Measurements from ENCODE around the gene VAC14.
"Not testable (repeated sequence)": the region's sequence is repeated elsewhere in the genome, so short reads cannot be mapped to it uniquely, and the experiment has no call there.

The VAC14 gene

GRCh38 chr16:70649300-70649699 is 151.7 kb downstream of the VAC14 start:
- no peak overlapping the region for H2AFZ ChIP-seq (ENCODE audit: low read length, unreplicated experiment)
- H3K4me1 ChIP-seq (ENCODE audit: control insufficient read depth, insufficient read depth, low read length, unreplicated experiment): peaks cover 17% of the 10 kb centered on the region
- no peaks in the 10 kb centered on the region for H3K27me3 ChIP-seq (ENCODE audit: insufficient read depth, low read length)
- H3K36me3 ChIP-seq (ENCODE audit: insufficient read depth, low read length): no peaks in the 10 kb centered on the region
- no peak overlapping the region for H3K27ac ChIP-seq (ENCODE audit: low read depth, low read length)
- no peak overlapping the region for H3K4me3 ChIP-seq (ENCODE audit: low read depth, low read length)
- no peaks in the 10 kb centered on the region for H3K79me2 ChIP-seq (ENCODE audit: control insufficient read depth, insufficient read depth, low read length, unreplicated experiment)

- Histone ChIP-seq H3K4me3 (ENCODE audit: low read depth, low read length) (no peak overlapping the region), H3K27ac (ENCODE audit: low read depth, low read length) (no peak overlapping the region; the same call in 1 of the 2 replicates), H3K79me2 (ENCODE audit: control insufficient read depth, insufficient read depth, low read length, unreplicated experiment) (no peaks in the 10 kb centered on the region), H3K36me3 (ENCODE audit: insufficient read depth, low read length) (no peaks in the 10 kb centered on the region), H2AFZ (ENCODE audit: low read length, unreplicated experiment) (no peak overlapping the region), H3K27me3 (ENCODE audit: insufficient read depth, low read length) (no peaks in the 10 kb centered on the region), H3K4me1 (ENCODE audit: control insufficient read depth, insufficient read depth, low read length, unreplicated experiment) (peaks cover 13% of the 10 kb centered on the region)
These were observed 152.4 kb downstream of the VAC14 start for GRCh38 chr16:70648606-70649005.

GRCh38 chr16:70647441-70648359 is 153.3 kb downstream of the VAC14 start:
- no peaks in the 10 kb centered on the region for H3K36me3 ChIP-seq (ENCODE audit: insufficient read depth, low read length)
- no peak overlapping the region for H2AFZ ChIP-seq (ENCODE audit: low read length, unreplicated experiment)
- no peak overlapping the region for H3K27ac ChIP-seq (ENCODE audit: low read depth, low read length)
- H3K79me2 ChIP-seq (ENCODE audit: control insufficient read depth, insufficient read depth, low read length, unreplicated experiment): no peaks in the 10 kb centered on the region
- H3K4me1 ChIP-seq (ENCODE audit: control insufficient read depth, insufficient read depth, low read length, unreplicated experiment): peaks cover 11% of the 10 kb centered on the region
- H3K27me3 ChIP-seq (ENCODE audit: insufficient read depth, low read length): no peaks in the 10 kb centered on the region
- no peak overlapping the region for H3K4me3 ChIP-seq (ENCODE audit: low read depth, low read length)

- Histone ChIP-seq H3K27me3 (ENCODE audit: insufficient read depth, low read length) (no peaks in the 10 kb centered on the region), H2AFZ (ENCODE audit: low read length, unreplicated experiment) (no peak within 1 kb of the TSS), H3K4me3 (ENCODE audit: low read depth, low read length) (no peak within 1 kb of the TSS), H3K4me1 (ENCODE audit: control insufficient read depth, insufficient read depth, low read length, unreplicated experiment) (peaks cover 5% of the 10 kb centered on the region), H3K36me3 (ENCODE audit: insufficient read depth, low read length) (no peaks in the 10 kb centered on the region), H3K27ac (ENCODE audit: low read depth, low read length) (no peak within 1 kb of the TSS), H3K79me2 (ENCODE audit: control insufficient read depth, insufficient read depth, low read length, unreplicated experiment) (no peaks in the 10 kb centered on the region)
These were observed 154.4 kb downstream of the VAC14 start, which contains the start of gene IL34 for GRCh38 chr16:70646260-70647241. IL34 (plus strand) TSS chr16:70646559; CDS start chr16:70646948, 389 bp downstream.

GRCh38 chr16:70644763-70645597 is 156.0 kb downstream of the VAC14 start:
- Histone ChIP-seq H3K4me1 (ENCODE audit: control insufficient read depth, insufficient read depth, low read length, unreplicated experiment) (peaks cover 2% of the 10 kb centered on the region), H3K36me3 (ENCODE audit: insufficient read depth, low read length) (no peaks in the 10 kb centered on the region), H3K4me3 (ENCODE audit: low read depth, low read length) (no peak overlapping the region), H3K27me3 (ENCODE audit: insufficient read depth, low read length) (no peaks in the 10 kb centered on the region), H2AFZ (ENCODE audit: low read length, unreplicated experiment) (no peak overlapping the region), H3K79me2 (ENCODE audit: control insufficient read depth, insufficient read depth, low read length, unreplicated experiment) (no peaks in the 10 kb centered on the region), H3K27ac (ENCODE audit: low read depth, low read length) (no peak overlapping the region)

DNA sequence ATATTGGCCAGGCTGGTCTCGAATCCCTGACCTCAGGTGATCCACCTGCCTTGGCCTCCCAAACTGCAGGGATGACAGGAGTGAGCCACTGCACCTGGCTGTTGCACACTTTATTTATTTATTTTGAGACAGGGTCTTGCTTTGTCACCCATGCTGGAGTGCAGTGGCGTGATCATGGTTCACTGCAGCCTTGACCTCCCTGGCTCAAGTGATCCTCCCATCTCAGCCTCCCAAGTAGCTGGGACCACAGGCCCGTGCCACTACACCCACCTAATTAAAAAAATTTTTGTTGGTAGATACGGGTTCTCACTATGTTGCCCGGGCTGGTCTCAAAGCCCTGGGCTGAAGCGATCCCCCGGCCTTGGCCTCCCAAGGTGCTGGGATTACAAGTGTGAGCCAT is 157.7 kb downstream of the VAC14 start:
- not testable (repeated sequence) for H3K79me2 ChIP-seq (ENCODE audit: control insufficient read depth, insufficient read depth, low read length, unreplicated experiment); H3K27ac ChIP-seq (ENCODE audit: low read depth, low read length); H3K27me3 ChIP-seq (ENCODE audit: insufficient read depth, low read length); H3K36me3 ChIP-seq (ENCODE audit: insufficient read depth, low read length); H3K4me3 ChIP-seq (ENCODE audit: low read depth, low read length); H2AFZ ChIP-seq (ENCODE audit: low read length, unreplicated experiment)
- H3K4me1 ChIP-seq (ENCODE audit: control insufficient read depth, insufficient read depth, low read length, unreplicated experiment): peaks cover 16% of the 10 kb centered on the region

DNA sequence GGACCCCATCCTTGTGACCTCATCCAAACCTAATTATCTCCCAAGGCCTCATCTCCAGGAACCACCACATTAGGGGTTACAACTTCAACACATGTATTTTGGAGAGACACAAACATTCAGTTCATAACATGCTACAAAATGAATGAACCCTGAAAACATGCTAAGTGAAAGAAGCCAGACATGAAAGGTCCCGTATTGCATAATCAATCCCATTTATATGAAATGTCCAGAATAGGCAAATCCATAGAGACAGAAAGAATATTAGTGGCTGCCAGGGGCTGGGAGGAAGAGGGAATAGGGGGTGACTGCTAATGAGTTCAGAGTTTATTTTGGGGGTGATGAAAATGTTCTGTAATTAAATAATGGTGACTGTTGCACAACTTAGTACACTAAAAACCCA is 158.3 kb downstream of the VAC14 start:
- no peaks in the 10 kb centered on the region for H3K27me3 ChIP-seq (ENCODE audit: insufficient read depth, low read length)
- H3K27ac ChIP-seq (ENCODE audit: low read depth, low read length): no peak overlapping the region
- H3K4me1 ChIP-seq (ENCODE audit: control insufficient read depth, insufficient read depth, low read length, unreplicated experiment): peaks cover 21% of the 10 kb centered on the region
- no peak overlapping the region for H2AFZ ChIP-seq (ENCODE audit: low read length, unreplicated experiment)
- no peak overlapping the region for H3K4me3 ChIP-seq (ENCODE audit: low read depth, low read length)
- no peaks in the 10 kb centered on the region for H3K79me2 ChIP-seq (ENCODE audit: control insufficient read depth, insufficient read depth, low read length, unreplicated experiment)
- H3K36me3 ChIP-seq (ENCODE audit: insufficient read depth, low read length): no peaks in the 10 kb centered on the region

DNA sequence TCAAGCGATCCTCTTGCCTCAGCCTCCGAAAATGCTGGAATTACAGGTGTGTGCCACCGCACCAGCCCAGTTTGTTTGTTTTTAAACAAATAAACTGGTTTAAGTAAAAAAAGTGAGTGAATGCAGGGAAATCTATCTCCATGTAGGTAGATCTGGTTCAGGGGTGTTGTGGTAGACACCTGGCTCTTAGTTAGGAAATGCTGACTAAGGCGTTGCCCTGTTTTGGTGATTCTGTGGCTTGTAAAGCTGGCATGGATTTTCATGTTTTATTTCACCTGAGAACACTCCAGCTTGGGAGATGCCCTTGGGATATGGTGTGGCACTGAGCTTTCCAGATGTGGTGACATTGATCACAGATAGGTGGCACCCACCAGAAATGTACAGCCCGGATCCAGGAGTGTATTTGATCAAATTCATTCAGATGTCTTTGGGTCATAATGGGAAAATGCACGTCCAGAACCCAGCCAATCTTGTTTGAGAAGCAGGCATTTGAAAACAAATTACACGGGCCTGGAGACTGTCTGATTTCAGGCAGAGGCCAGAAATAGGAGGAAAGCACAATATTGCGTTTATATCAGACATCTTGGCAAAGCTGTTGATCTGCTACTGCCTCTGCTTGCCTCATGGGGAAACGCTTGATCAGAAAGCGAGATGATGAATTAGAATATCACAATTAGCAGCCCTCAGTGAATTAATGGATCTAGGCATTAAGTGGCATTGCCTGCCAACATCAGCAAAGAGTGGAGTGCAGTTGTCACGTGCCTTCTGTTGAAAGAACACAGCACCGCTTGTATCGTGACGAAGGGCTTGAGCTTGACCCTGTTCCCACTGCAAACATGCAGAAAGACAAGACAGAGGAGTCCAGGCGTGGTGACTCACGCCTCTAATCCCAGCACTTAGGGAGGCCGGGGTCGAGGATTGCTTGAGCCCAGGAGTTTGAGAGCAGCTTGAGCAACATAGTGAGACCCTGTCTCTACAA is 161.9 kb downstream of the VAC14 start:
- Histone ChIP-seq H3K36me3 (ENCODE audit: insufficient read depth, low read length) (no peaks in the 10 kb centered on the region), H3K4me3 (ENCODE audit: low read depth, low read length) (no peak overlapping the region), H2AFZ (ENCODE audit: low read length, unreplicated experiment) (peak overlapping the region; percentile 81), H3K79me2 (ENCODE audit: control insufficient read depth, insufficient read depth, low read length, unreplicated experiment) (no peaks in the 10 kb centered on the region), H3K27ac (ENCODE audit: low read depth, low read length) (peak overlapping the region; percentile 72), H3K4me1 (ENCODE audit: control insufficient read depth, insufficient read depth, low read length, unreplicated experiment) (peaks cover 35% of the 10 kb centered on the region), H3K27me3 (ENCODE audit: insufficient read depth, low read length) (no peaks in the 10 kb centered on the region)
